Occipital lobe (tissue), 2 donors: Measurements from ENCODE around the gene ELAVL2. TPM values are rescaled to one million over a fixed set of nuclear protein-coding genes. Genes with fewer than 3 reads are reported as not detected.

Experiments
- DNase-seq: peaks from one replicate; lab custom pipeline; 2025; lab: John Stamatoyannopoulos, UW
- total RNA-seq: library from RNA; depleted of rRNA; stranded (reverse); fragments of >200 nt; gene quantifications from one replicate; pipeline ENCODE4 v1.2.3, GENCODE V29; 2014

Gene ELAVL2
- total RNA-seq, 1 donor from 2014 or later, result 297 TPM

- no peak for DNase-seq
Observed at GRCh38 chr9:23663946-23664345, 162.1 kb downstream of the ELAVL2 start.

DNA sequence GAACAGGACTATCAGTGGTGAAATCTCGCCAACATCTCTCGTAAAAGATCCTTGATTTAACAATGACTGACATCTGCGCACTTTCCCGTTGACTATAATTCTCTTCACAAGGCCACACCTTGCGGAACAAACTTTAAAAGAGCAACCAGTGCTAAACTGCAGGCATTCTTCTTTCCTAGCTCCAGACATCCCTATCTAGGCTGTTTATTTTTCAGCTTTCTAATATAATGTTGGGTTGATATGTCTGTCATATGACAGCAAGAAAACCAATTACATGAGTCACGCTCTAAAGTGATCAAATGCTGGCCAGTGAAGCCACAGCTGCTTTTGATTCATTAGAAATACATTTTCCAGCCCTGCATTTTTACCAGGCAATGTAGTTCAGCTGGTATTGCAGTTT lies 162.5 kb downstream of the ELAVL2 start:
- no peak for DNase-seq

DNA sequence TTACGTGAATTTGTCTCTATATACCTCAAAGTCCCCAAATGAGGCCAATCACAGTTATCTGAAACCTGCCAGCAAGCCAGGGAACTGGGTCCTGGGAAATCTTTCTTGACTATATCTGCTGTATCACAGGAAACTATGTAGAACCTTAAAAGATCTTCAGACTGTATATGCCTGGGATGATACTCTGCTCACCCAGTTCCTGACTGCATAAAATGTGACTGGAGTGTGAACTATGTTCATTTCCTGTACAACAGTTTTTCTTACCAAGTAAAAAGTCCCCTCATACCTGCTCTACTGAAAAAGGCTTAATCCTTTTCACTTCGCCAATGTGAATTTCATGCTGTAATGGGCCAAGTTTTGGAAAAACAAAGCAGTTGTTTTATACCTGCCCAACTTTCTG lies 162.9 kb downstream of the ELAVL2 start:
- no peak for DNase-seq

- no peak for DNase-seq
Observed at GRCh38 chr9:23662320-23662719, 163.7 kb downstream of the ELAVL2 start.

GRCh38 chr9:23659346-23660006 lies 166.6 kb downstream of the ELAVL2 start:
- DNase-seq, result no peak

GRCh38 chr9:23658376-23659258 lies 167.4 kb downstream of the ELAVL2 start:
- DNase-seq, result no peak

- DNase-seq, result no peak
Observed at GRCh38 chr9:23651051-23651450, 175.0 kb downstream of the ELAVL2 start.

GRCh38 chr9:23648651-23649050 lies 177.4 kb downstream of the ELAVL2 start:
- no peak for DNase-seq

- no peak for DNase-seq
Observed at GRCh38 chr9:23644896-23645295, 181.1 kb downstream of the ELAVL2 start.

GRCh38 chr9:23644326-23644725 lies 181.7 kb downstream of the ELAVL2 start:
- no peak for DNase-seq

DNA sequence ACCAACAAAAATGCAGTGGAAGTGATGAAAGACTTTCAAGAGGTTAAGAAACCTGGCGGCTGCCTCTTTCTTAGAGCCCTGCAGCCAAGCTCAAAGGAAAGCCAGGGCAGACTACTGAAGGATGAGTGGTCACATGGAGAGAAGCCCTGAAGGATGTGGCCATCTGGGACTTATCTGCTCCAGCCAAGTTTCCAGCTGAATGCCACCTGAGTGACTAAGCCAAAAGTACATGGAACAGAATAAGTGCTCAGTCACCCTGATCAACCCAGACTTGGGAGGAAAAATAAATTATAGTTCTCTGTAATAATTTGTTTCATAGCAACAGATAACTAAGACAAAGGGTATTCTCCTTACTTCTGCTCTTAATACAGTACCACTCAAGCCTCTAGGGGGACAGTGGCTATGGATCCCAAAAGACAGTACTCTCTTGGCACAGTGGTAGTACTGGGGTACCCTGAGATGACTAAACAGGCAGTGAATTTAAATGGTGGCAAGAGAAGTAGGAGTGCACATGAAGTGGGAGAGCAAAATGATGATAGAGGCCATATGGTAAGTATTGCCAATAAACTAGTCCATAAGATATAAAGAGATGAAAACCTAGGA lies 182.3 kb downstream of the ELAVL2 start:
- DNase-seq, result no peak
